ENCODE results near the gene MAD1L1.

The MAD1L1 gene

GRCh38 chr7:1985936-1986335 lies 246.8 kb downstream of the MAD1L1 start:
- TF ChIP-seq, protein P1, sequence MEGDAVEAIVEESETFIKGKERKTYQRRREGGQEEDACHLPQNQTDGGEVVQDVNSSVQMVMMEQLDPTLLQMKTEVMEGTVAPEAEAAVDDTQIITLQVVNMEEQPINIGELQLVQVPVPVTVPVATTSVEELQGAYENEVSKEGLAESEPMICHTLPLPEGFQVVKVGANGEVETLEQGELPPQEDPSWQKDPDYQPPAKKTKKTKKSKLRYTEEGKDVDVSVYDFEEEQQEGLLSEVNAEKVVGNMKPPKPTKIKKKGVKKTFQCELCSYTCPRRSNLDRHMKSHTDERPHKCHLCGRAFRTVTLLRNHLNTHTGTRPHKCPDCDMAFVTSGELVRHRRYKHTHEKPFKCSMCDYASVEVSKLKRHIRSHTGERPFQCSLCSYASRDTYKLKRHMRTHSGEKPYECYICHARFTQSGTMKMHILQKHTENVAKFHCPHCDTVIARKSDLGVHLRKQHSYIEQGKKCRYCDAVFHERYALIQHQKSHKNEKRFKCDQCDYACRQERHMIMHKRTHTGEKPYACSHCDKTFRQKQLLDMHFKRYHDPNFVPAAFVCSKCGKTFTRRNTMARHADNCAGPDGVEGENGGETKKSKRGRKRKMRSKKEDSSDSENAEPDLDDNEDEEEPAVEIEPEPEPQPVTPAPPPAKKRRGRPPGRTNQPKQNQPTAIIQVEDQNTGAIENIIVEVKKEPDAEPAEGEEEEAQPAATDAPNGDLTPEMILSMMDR (conservative IDR thresholded peaks at IDR 0.05) = no peak
- no peak for TF ChIP-seq ZFX (IDR thresholded peaks at IDR 0.05)
- H3K27ac ChIP-seq = no peak overlapping the region

DNA sequence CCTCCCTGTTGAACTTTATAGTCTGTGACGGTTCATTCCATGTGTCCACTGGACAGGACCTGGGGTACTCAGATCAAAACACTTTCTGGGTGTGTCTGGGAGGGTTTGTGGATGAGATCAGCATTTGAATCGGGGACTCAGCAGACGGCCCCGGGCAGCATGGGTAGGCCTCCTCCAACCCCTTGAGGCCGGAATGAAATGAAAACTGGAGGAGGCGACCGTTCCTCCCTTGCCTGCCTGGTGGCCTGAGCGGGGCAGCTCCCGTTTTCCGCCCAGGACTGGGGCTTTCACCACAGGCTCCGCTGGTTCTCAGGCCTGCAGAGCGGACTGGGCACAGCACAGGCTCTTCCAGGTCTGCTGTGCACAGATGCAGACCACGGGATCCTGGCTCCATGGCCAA lies 247.7 kb downstream of the MAD1L1 start:
- H3K27ac ChIP-seq = no peak overlapping the region
- TF ChIP-seq ZFX (IDR thresholded peaks at IDR 0.05) = no peak
- TF ChIP-seq, protein P1 (conservative IDR thresholded peaks at IDR 0.05) = no peak

DNA sequence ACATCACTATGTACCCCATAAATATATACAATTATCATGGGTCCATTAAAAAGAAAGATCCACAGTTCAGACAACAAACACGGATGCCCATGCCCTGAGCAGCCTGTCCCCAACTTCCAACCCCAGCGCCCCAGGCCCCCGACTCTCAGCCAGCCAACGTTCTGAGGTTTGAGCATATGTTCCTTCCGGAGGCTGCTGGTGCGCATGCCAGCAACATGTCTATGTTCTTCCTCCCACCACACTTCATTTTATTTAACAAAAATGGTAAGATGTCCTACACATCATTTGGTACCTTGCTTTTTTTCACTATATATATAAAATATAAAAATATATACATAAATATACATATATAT lies 250.9 kb downstream of the MAD1L1 start:
- no peak overlapping the region for H3K27ac ChIP-seq
- TF ChIP-seq, protein P1 (conservative IDR thresholded peaks at IDR 0.05) = no peak
- no peak for TF ChIP-seq ZFX (IDR thresholded peaks at IDR 0.05)

GRCh38 chr7:1981201-1981877 lies 251.4 kb downstream of the MAD1L1 start:
- TF ChIP-seq ZFX (IDR thresholded peaks at IDR 0.05) = no peak
- TF ChIP-seq, protein P1 (conservative IDR thresholded peaks at IDR 0.05) = no peak
- H3K27ac ChIP-seq = no peak overlapping the region

- H3K27ac ChIP-seq = no peak overlapping the region
- TF ChIP-seq, protein P1 (conservative IDR thresholded peaks at IDR 0.05) = no peak
- TF ChIP-seq ZFX (IDR thresholded peaks at IDR 0.05) = no peak
Observed at GRCh38 chr7:1979591-1980560, 252.9 kb downstream of the MAD1L1 start.

- H3K27ac ChIP-seq = no peak overlapping the region
- TF ChIP-seq, protein P1 (conservative IDR thresholded peaks at IDR 0.05) = no peak
- no peak for TF ChIP-seq ZFX (IDR thresholded peaks at IDR 0.05)
Observed at GRCh38 chr7:1978656-1979590, 253.8 kb downstream of the MAD1L1 start.

Measured in C4-2B (cell line).